ENCODE data around the gene COMMD10. TPM values are rescaled to one million over a fixed set of nuclear protein-coding genes. Genes with fewer than 3 reads are reported as not detected.

The COMMD10 gene
- total and polyA plus RNA-seq, 2 of the 8 experiments (the other 6 are each of a cell fraction or from before 2014, with no cell fraction given), result 16.5 to 43.4 TPM

- no peaks in the 10 kb centered on the region for H4K20me1 ChIP-seq (replicated peaks in 1 of 2; ENCODE audit: control insufficient read depth in 1 of 2, insufficient read depth in 2 of 2, low read length in 2 of 2)
- no peak overlapping the region for H3K4me2 ChIP-seq (ENCODE audit: insufficient read depth in 1 of 2, low read depth in 2 of 2, low read length in 2 of 2)
- WGBS, 2 experiments (ENCODE audit: extremely low coverage in 1 of 2, insufficient coverage in 1 of 2, insufficient read length in 1 of 2, insufficient replicate concordance in 2 of 2, low coverage in 1 of 2, low lambda C conversion rate in 2 of 2, missing lambda C conversion rate in 1 of 2), result 68% methylated on average over 3 of the region's 3 CpGs; no CpG with 5 or more reads in 1 of the 2 experiments
- H3K27ac ChIP-seq (ENCODE audit: low read depth, low read length), result no peak overlapping the region
- H3K4me3 ChIP-seq (ENCODE audit: extremely low read depth in 1 of 4, insufficient read depth in 2 of 4, low read depth in 3 of 4, low read length in 4 of 4), result no peak overlapping the region
- H3K18ac ChIP-seq (ENCODE audit: extremely low read depth, low read length), result no peak overlapping the region
- H2BK15ac ChIP-seq (ENCODE audit: low read length), result no peak overlapping the region
- H2AFZ ChIP-seq (ENCODE audit: low read length), result no peak overlapping the region
- no peak overlapping the region for H2AK5ac ChIP-seq (ENCODE audit: low read depth, low read length)
- H3K79me1 ChIP-seq (ENCODE audit: low read depth, low read length), result no peaks in the 10 kb centered on the region; the same call in 1 of the 2 replicates
- no peak overlapping the region for H2BK12ac ChIP-seq (ENCODE audit: low read depth, low read length)
- POLR2A ChIA-PET (ENCODE audit: partially characterized antibody), result no interaction called here
- H2BK20ac ChIP-seq (ENCODE audit: low read length), result no peak overlapping the region
- H3K4ac ChIP-seq (replicated peaks; ENCODE audit: insufficient read length, low read depth, low read length), result no peak overlapping the region
- no peak overlapping the region for H4K91ac ChIP-seq (replicated peaks; ENCODE audit: insufficient read length, low read length)
- H3K36me3 ChIP-seq (ENCODE audit: control insufficient read depth in 2 of 4, insufficient read depth in 4 of 4, low read length in 3 of 4), result no peaks in the 10 kb centered on the region
- no peak overlapping the region for H4K8ac ChIP-seq (ENCODE audit: extremely low read depth, insufficient read depth, low read length)
- no peak overlapping the region for H3K23ac ChIP-seq (ENCODE audit: insufficient read length)
- H4K5ac ChIP-seq (ENCODE audit: insufficient read length, low read depth, low read length), result no peak overlapping the region
- peaks cover 0 to 3% (median 0%) of the 10 kb centered on the region in 4 experiments; a peak in 1 of 7 replicates for H3K4me1 ChIP-seq (replicated peaks in 1 of 4; ENCODE audit: control insufficient read depth in 3 of 4, insufficient read depth in 4 of 4, low read length in 3 of 4)
- H3K23me2 ChIP-seq (ENCODE audit: low read depth, low read length), result no peaks in the 10 kb centered on the region
- no peaks in the 10 kb centered on the region for H3K27me3 ChIP-seq (replicated peaks in 1 of 4; ENCODE audit: control insufficient read depth in 3 of 4, extremely low read depth in 1 of 4, insufficient read depth in 3 of 4, low read length in 3 of 4)
- H3K14ac ChIP-seq (ENCODE audit: insufficient read length), result no peak overlapping the region
- H3K56ac ChIP-seq (replicated peaks; ENCODE audit: insufficient read length, low read depth, low read length), result no peak overlapping the region
- CTCF ChIA-PET (ENCODE audit: partially characterized antibody), result no interaction called here
- TF ChIP-seq RBBP5 (IDR thresholded peaks at IDR 0.05; ENCODE audit: borderline replicate concordance, low read depth, low read length) (no peak), HDAC6 (IDR thresholded peaks at IDR 0.05; ENCODE audit: low read depth, low read length) (no peak), TCF12 (IDR thresholded peaks at IDR 0.05; ENCODE audit: low read depth, low read length) (no peak), RXRA (IDR thresholded peaks at IDR 0.05; ENCODE audit: insufficient read depth, low read depth, low read length) (no peak), BCL11A (IDR thresholded peaks at IDR 0.05; ENCODE audit: low read depth in 2 of 2, low read length in 2 of 2) (no peak), KDM4A (IDR thresholded peaks at IDR 0.05; ENCODE audit: low read depth, low read length, severe bottlenecking) (no peak), USF2 (IDR thresholded peaks at IDR 0.05; ENCODE audit: low read length) (no peak), E2F6 (IDR thresholded peaks at IDR 0.05) (no peak), KDM1A (IDR thresholded peaks at IDR 0.05; ENCODE audit: borderline replicate concordance, low read length) (no peak), EGR1 (IDR thresholded peaks at IDR 0.05; ENCODE audit: borderline replicate concordance, low read depth, low read length) (no peak), CHD2 (IDR thresholded peaks at IDR 0.05; ENCODE audit: low read length) (no peak)
- H2BK5ac ChIP-seq (ENCODE audit: low read depth, low read length), result no peak overlapping the region
- DNase-seq (ENCODE audit: low read depth in 1 of 2, low spot score in 2 of 2), result no peak
- no peaks in the 10 kb centered on the region for H3K79me2 ChIP-seq (ENCODE audit: control insufficient read depth in 1 of 2, insufficient read depth in 2 of 2, low read length in 2 of 2)
- H3K9ac ChIP-seq (replicated peaks in 1 of 4; ENCODE audit: extremely low read depth in 1 of 4, low read depth in 3 of 4, low read length in 3 of 4), result no peak overlapping the region
- H3K9me3 ChIP-seq (ENCODE audit: insufficient read depth in 2 of 2, low read depth in 1 of 2, low read length in 1 of 2), result no peaks in the 10 kb centered on the region
- H2BK120ac ChIP-seq (replicated peaks; ENCODE audit: low read depth, low read length), result no peak overlapping the region
- FAIRE-seq, result peak; percentile 68
These were observed 144.4 kb downstream of the COMMD10 start for GRCh38 chr5:116229131-116229689.

All from H1 (cell line).